Omental fat pad (tissue), 4 donors: ENCODE results near the gene MRPL32. TPM values are rescaled to one million over a fixed set of nuclear protein-coding genes. Genes with fewer than 3 reads are reported as not detected.

ENCODE experiments used
- ATAC-seq: fragments of 150-250 bp; one replicate; pipeline ENCODE4 v1.9.1; 2016; ENCODE audit warnings: mild to moderate bottlenecking, moderate library complexity; ENCODE audit not compliant: low FRiP score
- DNase-seq: peaks from one replicate; pipeline ENCODE4 v3.0.0-alpha.2; 2019; ENCODE audit warnings: low spot score
- total RNA-seq, 4 donors: library from RNA; depleted of rRNA; stranded (reverse); fragments of >200 nt; gene quantifications; one replicate each; pipeline ENCODE4 v1.1.0, GENCODE V29; 2016
- TF ChIP-seq, protein P1 (sequence below), 3 donors: fragments of 450-650 bp; IDR thresholded peaks; one replicate each; pipeline ENCODE4 v1.5.1; 2016 to 2017; ENCODE audit warnings: antibody characterized with exemption in 3 of 3, mild to moderate bottlenecking in 3 of 3, moderate library complexity in 2 of 3

MRPL32 gene
- total RNA-seq, 4 donors from 2014 or later: 57.6 to 131 (median 73.4) TPM

DNA sequence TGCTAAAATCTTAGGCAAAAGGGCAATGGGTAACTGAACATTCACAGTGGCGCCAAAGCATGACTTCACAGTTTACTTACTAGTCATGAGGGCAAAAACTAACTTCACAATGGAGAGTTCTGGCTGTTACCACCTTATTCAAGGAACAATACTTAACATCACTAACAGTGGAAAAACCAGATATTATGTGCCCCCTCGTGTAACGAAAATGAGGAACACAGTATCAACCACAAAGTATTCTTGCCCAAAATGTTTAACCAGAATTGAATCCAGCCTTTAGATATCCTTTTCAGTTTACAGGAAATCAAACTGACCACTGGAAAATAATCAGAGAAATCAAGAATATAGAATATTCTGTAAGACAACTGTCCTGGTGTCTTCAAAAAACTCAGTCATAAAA lies 29.8 kb upstream of the MRPL32 start:
- ATAC-seq (no peak), DNase-seq (no peak)
- TF ChIP-seq, protein P1, sequence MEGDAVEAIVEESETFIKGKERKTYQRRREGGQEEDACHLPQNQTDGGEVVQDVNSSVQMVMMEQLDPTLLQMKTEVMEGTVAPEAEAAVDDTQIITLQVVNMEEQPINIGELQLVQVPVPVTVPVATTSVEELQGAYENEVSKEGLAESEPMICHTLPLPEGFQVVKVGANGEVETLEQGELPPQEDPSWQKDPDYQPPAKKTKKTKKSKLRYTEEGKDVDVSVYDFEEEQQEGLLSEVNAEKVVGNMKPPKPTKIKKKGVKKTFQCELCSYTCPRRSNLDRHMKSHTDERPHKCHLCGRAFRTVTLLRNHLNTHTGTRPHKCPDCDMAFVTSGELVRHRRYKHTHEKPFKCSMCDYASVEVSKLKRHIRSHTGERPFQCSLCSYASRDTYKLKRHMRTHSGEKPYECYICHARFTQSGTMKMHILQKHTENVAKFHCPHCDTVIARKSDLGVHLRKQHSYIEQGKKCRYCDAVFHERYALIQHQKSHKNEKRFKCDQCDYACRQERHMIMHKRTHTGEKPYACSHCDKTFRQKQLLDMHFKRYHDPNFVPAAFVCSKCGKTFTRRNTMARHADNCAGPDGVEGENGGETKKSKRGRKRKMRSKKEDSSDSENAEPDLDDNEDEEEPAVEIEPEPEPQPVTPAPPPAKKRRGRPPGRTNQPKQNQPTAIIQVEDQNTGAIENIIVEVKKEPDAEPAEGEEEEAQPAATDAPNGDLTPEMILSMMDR (IDR thresholded peaks at IDR 0.05): no peak

DNA sequence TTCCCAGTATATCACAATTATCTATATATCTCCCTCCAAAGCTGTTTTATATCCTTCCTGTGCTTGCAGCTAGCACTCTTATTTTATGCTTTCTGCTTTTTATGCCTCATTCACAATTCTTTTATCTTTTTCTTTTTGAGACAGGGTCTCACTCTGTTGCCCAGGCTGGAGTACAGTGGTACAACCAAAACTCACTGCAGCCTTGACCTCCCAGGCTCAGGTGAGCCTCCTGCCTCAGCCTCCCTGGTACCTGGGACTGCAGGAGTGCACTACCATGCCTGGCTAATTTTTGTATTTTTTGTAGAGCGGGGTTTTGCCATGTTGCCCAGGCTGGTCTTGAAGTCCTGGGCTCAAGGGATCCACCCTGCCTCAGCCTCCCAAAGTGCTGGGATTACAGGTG lies 26.0 kb upstream of the MRPL32 start:
- TF ChIP-seq, protein P1 (IDR thresholded peaks at IDR 0.05): no peak
- no peak for DNase-seq
- no peak for ATAC-seq

DNA sequence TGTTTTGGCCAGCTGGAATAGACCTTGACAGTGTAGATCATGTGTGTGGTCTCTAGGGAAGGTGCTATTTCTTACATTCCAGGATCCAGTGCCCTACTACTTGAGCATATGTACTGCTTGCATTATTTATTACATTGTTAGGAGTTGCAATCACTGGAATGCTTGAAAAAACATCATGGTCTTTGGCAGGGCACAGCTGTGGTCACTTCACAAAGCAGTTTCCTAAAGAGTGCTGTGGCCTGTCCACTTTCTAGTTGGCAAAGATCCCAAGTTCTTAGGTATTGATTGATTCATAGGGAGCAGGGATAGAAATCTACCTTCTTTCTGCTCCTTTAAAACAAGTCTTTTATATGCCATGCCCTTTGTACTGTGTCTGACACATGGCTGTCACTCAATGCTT lies 24.9 kb upstream of the MRPL32 start:
- TF ChIP-seq, protein P1 (IDR thresholded peaks at IDR 0.05): no peak
- no peak for DNase-seq
- ATAC-seq: no peak

DNA sequence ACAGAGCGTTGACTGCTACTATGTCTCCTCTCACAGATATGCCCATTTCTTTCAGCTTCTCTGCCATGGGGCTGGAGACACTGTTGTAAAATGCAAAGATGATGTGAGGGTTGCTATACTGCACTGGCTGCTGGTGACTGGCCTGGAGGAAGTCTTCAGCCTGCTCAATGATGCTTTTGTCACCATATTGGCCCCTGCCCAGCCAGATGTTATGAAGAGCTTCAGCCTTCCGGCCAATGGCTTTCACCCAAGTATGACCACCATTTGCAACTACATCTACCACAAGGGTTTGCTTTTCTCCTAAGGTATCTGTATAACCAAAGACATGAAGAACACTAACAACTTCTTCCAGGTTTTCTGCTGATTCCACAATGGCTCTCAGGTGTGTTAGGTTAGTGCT lies 21.9 kb upstream of the MRPL32 start:
- TF ChIP-seq, protein P1 (IDR thresholded peaks at IDR 0.05): no peak
- DNase-seq: no peak

DNA sequence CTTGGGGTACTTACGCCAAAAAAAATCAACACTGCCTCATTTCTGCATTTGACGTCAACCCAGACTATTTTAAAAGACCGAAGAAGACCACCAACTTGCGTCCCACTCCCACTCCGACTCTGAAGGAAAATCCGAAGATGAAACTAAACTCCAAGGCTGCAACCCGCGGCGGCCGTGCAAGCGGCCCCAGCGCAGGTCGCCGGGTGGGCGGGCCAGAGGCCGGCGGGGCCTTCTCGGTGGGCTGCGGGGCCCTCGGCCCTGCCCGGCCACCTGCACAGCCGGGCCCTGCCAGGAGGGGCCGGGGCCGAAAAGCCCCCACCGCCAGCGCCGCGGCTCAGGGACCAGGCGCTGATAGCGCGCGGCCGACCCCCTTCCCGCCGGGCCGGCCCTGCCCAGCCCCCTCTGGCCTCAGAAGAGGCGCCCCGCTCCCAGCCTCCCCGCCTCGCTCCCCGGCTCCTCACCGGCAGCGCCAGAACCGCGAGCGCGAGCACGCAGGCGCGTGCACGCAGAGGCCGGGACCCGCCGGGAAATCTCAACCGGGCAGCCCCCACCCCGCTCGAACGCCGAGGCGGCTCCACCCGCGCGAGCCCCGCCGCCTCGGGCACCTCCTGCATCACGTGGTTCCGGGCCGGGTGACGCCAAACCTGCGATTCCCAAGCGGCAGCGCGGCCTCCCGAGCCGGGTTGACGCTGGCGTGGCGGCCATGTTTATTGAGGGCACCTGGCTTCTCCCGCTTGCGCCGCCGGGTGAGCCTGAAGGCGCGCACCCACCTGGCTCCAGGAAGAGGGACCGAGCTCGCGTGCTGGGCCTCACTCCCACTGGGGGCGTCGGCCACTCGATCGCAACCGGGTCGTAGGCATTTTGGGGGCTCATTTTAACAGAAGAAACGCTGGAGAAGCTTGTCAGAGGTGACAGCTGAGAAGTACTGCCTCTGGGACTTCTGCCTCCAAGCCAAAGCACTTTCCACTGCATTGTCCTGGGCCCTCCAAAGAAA lies 20.4 kb upstream of the MRPL32 start, which contains the start of gene C7orf25:
TSS of gene C7orf25 (minus strand) at position 617 of the 994 bp plus-strand sequence. CDS start 1,170 bp downstream, outside the sequence.
- TF ChIP-seq, protein P1 (IDR thresholded peaks at IDR 0.05): no peak
- peak; percentile 79 for ATAC-seq
- DNase-seq: peak; percentile 83

More for the DNA sequence above, 21.9 kb upstream of the MRPL32 start:
- no peak for ATAC-seq

DNA sequence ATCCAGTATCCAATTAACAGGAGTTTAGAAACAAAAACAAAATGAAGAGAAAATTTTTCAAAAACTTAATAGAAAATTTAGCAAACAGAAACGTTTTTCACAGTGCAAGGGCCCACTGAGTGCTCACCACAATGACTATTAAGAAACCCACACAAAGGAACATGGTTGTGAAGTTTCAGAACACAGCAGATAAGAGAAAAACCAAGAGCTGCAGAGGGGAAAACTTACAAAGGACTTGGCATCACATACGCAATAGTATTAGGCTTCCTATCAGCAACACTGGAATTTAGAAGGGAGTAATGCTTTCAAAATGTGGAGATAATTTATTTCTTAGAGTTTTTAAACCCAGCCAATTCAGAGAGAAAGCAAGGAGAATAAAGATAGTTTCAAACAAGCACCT lies 18.6 kb upstream of the MRPL32 start:
- no peak for DNase-seq
- peak; percentile 10 for ATAC-seq
- TF ChIP-seq, protein P1 (IDR thresholded peaks at IDR 0.05): no peak
